ENCODE data around the gene FBXO42. TPM values are rescaled to one million over a fixed set of nuclear protein-coding genes. Genes with fewer than 3 reads are reported as not detected.

The FBXO42 gene
- total RNA-seq, 4 donors from 2014 or later, result 40.1 to 68.3 (median 58.1) TPM

DNA sequence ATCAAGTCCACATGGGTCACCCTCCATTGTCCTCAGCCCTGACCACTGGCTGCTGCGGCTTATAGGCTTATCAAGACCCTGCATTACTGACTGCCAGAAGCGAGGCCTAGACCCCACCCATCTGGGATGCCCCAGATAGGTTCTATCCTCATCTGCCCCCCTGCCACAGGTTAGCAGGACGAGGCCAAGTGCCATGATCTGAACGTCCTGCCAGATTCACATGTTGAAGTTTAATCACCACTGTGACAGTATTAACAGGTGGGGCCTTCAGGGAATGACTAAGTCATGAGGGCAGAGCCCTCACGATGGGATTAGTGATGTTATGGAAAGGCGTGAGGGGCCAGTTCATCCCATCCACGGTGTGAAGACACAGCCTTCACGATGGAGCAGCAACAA is 109.1 kb downstream of the FBXO42 start:
- TF ChIP-seq, protein P1, sequence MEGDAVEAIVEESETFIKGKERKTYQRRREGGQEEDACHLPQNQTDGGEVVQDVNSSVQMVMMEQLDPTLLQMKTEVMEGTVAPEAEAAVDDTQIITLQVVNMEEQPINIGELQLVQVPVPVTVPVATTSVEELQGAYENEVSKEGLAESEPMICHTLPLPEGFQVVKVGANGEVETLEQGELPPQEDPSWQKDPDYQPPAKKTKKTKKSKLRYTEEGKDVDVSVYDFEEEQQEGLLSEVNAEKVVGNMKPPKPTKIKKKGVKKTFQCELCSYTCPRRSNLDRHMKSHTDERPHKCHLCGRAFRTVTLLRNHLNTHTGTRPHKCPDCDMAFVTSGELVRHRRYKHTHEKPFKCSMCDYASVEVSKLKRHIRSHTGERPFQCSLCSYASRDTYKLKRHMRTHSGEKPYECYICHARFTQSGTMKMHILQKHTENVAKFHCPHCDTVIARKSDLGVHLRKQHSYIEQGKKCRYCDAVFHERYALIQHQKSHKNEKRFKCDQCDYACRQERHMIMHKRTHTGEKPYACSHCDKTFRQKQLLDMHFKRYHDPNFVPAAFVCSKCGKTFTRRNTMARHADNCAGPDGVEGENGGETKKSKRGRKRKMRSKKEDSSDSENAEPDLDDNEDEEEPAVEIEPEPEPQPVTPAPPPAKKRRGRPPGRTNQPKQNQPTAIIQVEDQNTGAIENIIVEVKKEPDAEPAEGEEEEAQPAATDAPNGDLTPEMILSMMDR (IDR thresholded peaks at IDR 0.05), result no peak
- no peak for TF ChIP-seq POLR2A (IDR thresholded peaks at IDR 0.05)
- peak in 1 of 2 donors; percentile 82 for DNase-seq (ENCODE audit: low spot score in 2 of 2)
- H3K4me3 ChIP-seq (ENCODE audit: low read depth, poor library complexity, severe bottlenecking), result no peak overlapping the region
- WGBS, 2 donors, result 71 to 78% methylated on average over 8 of the region's 8 CpGs
- intact Hi-C loops (cut with DNase I; ENCODE audit: low total_unique reads), result loop anchor here (5.0 kb wide), 1 partner anchor 166 kb away; no protein-coding TSS in a partner anchor

DNA sequence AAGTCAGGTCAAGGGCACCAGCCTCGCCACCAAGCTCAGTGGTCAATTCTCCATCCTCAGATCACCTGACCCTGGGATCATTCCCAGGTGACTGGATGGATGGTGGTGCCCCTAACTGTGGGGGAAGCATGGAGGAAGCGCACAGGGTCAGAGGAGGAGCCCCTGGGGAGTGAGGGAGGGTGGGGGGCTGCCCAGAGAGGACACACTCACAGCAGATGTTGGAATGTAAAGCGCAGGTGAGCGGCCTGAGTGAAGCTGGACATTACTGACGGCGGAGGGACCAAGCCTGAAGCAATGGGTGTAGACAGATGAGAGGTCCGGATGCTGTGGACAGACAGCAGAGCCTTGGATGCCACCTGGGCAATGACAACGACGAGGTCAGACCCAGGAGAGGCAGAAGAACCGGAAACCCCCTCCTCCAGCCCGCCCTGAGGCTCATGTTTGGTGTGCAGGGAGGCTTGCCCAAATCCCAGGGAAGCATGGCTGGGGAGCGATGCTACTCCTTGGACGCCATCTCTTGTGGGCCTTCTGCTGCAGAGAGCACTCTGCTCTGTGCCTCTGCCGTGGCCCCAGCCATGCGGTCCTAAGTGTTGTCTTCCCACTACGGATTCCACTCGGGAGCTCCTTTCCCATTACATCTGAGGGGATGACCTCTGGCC is 109.6 kb downstream of the FBXO42 start:
- intact Hi-C loops (cut with DNase I; ENCODE audit: low total_unique reads), result loop anchor here (5.0 kb wide), 1 partner anchor 165 kb away; no protein-coding TSS in a partner anchor
- 80% methylated on average over 17 of the region's 17 CpGs for WGBS, 2 donors
- DNase-seq (ENCODE audit: low spot score in 2 of 2), result no peak
- H3K4me3 ChIP-seq (ENCODE audit: low read depth, poor library complexity, severe bottlenecking), result no peak overlapping the region
- TF ChIP-seq, protein P1 (IDR thresholded peaks at IDR 0.05), result no peak
- no peak for TF ChIP-seq POLR2A (IDR thresholded peaks at IDR 0.05)

DNA sequence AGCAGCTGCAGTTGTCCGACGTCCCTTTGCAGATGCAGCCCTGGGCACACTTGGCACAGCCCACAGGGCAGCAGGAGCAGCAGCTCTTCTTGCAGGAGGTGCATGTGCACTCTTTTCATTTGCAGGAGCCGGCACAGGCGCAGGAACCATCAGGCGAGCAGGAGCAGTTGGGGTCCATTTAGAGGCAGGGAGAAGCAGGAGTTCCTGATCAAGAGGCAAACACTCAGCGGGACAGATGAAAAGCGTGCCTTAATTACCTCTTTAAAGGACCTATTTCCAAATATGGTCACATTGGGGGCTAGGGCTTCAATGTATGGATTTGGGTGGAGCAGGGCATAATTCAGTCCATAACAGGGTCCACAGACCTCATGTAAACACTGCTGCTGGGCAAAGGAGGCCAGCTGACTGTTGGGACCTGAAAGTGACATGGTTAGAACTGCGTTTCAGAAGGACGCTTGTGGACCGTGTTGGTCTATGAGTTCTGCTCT is 111.0 kb downstream of the FBXO42 start:
- TF ChIP-seq, protein P1 (IDR thresholded peaks at IDR 0.05), result no peak
- no peak for TF ChIP-seq POLR2A (IDR thresholded peaks at IDR 0.05)
- 63 to 68% methylated on average over 10 of the region's 10 CpGs for WGBS, 2 donors
- DNase-seq (ENCODE audit: low spot score in 2 of 2), result no peak
- intact Hi-C loops (cut with DNase I; ENCODE audit: low total_unique reads), result loop anchor here (5.0 kb wide), 1 partner anchor 164 kb away; no protein-coding TSS in a partner anchor
- no peak overlapping the region for H3K4me3 ChIP-seq (ENCODE audit: low read depth, poor library complexity, severe bottlenecking)

DNA sequence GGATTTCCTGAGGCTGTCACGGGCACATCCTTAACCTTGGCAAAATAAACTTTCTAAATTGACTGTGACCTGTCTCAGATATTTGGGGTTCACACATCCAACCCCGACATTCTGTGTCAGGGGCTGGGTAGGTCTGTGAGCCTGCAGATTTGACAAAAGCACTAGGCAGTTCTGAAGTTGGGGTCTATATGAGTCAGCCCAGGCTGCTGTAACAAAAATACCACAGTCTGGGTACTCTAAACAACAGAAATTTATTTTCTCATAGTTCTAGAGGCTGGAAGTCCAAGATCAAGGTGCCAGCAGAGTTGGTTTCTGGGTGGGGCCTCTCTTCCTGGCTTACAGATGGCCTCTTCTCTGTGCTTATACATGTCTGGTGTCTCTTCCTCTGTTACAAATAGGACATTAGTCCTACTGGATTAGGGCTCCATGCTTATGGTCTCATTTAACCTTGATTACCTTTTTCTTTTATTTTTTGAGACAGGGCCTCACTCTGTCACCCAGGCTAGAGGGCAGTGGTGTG is 112.2 kb downstream of the FBXO42 start:
- 92 to 97% methylated on average over 2 of the region's 2 CpGs for WGBS, 2 donors
- no peak for DNase-seq (ENCODE audit: low spot score in 2 of 2)
- intact Hi-C loops (cut with DNase I; ENCODE audit: low total_unique reads), result loop anchor here (5.0 kb wide), 1 partner anchor 163 kb away; no protein-coding TSS in a partner anchor
- no peak overlapping the region for H3K4me3 ChIP-seq (ENCODE audit: low read depth, poor library complexity, severe bottlenecking)
- TF ChIP-seq, protein P1 (IDR thresholded peaks at IDR 0.05), result no peak
- no peak for TF ChIP-seq POLR2A (IDR thresholded peaks at IDR 0.05)

DNA sequence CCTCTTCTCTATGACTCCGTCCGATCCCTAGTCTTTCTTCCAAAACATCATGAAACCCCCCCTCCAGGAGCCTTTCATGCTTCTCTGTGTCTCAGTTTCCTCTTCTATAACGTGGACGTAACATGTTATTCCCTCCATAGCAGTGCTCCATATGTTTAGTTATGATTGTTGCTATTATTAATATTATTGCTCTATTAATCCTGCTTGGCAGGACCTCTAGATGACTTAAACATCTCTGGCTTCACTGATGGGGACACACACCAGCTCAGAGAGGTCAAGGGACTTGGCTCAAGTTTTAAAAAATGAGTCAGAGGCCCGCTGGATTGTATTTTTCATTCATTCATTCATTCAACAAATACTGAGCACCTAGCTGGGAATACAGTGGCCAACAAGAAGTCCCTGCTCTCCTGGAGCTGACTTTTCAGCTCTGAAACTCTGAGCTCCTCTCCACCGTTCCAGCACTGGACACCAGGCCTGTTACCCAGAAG is 114.9 kb downstream of the FBXO42 start:
- H3K4me3 ChIP-seq (ENCODE audit: low read depth, poor library complexity, severe bottlenecking), result no peak overlapping the region

More for the DNA sequence above, 114.9 kb downstream of the FBXO42 start:
- DNase-seq (ENCODE audit: low spot score in 2 of 2), result no peak
- intact Hi-C loops (cut with DNase I; ENCODE audit: low total_unique reads), result no loop called here
- 21 to 22% methylated on average over 6 of the region's 6 CpGs for WGBS, 2 donors
- no peak for TF ChIP-seq POLR2A (IDR thresholded peaks at IDR 0.05)
- TF ChIP-seq, protein P1 (IDR thresholded peaks at IDR 0.05), result no peak
